ENCODE measurements around the gene EED. TPM values are rescaled to one million over a fixed set of nuclear protein-coding genes. Genes with fewer than 3 reads are reported as not detected.

Gene EED
- total RNA-seq, 1 experiment from 2014 or later, result 25.2 TPM

DNA sequence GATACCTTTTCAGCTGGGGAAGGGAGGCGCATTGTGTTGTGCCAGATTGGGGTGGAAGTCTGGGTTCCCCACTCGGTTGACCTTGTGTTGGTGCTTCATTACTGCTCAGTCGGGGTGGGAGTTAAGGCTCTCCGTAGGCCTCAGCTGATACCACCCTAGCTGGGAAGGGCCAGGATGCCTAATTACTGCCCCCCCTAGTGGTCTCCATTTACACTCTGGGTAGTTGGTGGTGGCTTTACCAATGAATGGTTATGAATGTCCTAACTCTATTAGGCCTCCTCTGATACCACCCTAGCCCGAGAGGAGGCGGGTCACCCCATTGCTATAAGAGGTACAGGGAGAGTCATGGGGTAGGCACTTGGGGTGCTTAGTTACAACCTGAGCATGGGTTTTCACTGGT lies 29.9 kb downstream of the EED start:
- peaks cover 75% of the 10 kb centered on the region for H3K79me2 ChIP-seq (ENCODE audit: insufficient read depth, low read length)
- peak; percentile 77 for ATAC-seq
- POLR2A ChIA-PET, result no interaction called here
- no peaks in the 10 kb centered on the region for H3K4me1 ChIP-seq (ENCODE audit: control insufficient read depth in 1 of 2, insufficient read depth in 2 of 2, low read length in 2 of 2)
- no peak overlapping the region for H3K27ac ChIP-seq (ENCODE audit: low read depth, low read length)
- intact Hi-C loops (cut with micrococcal nuclease), result loop anchor here (10.0 kb wide), 1 partner anchor 230 kb away; no protein-coding TSS in a partner anchor
- no peak overlapping the region for H3K4me3 ChIP-seq (replicated peaks in 1 of 2; ENCODE audit: low read depth in 1 of 2, low read length in 2 of 2)
- H3K9me2 ChIP-seq (ENCODE audit: insufficient read depth), result no peaks in the 10 kb centered on the region
- no peaks in the 10 kb centered on the region for H3K9me3 ChIP-seq (ENCODE audit: control insufficient read depth in 1 of 2, insufficient read depth in 1 of 2, low read depth in 1 of 2, low read length in 2 of 2)
- BruUV-seq (replicated peaks), result no TSS peak
- H3K36me3 ChIP-seq (ENCODE audit: control insufficient read depth in 1 of 2, insufficient read depth in 2 of 2, low read length in 2 of 2), result peaks cover 12 to 17% of the 10 kb centered on the region in 2 experiments; a peak in 3 of 4 replicates
- CTCF ChIA-PET, result interaction anchor here (0.9 to 1.0 kb wide), 2 partner anchors 14 to 233 kb away, joined by 3 read pairs; no protein-coding TSS in a partner anchor
- TF ChIP-seq, protein P1, sequence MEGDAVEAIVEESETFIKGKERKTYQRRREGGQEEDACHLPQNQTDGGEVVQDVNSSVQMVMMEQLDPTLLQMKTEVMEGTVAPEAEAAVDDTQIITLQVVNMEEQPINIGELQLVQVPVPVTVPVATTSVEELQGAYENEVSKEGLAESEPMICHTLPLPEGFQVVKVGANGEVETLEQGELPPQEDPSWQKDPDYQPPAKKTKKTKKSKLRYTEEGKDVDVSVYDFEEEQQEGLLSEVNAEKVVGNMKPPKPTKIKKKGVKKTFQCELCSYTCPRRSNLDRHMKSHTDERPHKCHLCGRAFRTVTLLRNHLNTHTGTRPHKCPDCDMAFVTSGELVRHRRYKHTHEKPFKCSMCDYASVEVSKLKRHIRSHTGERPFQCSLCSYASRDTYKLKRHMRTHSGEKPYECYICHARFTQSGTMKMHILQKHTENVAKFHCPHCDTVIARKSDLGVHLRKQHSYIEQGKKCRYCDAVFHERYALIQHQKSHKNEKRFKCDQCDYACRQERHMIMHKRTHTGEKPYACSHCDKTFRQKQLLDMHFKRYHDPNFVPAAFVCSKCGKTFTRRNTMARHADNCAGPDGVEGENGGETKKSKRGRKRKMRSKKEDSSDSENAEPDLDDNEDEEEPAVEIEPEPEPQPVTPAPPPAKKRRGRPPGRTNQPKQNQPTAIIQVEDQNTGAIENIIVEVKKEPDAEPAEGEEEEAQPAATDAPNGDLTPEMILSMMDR (IDR thresholded peaks at IDR 0.05 in 2 of 3, conservative IDR thresholded peaks at IDR 0.05 in 1 of 3; ENCODE audit: borderline replicate concordance in 1 of 3, insufficient read depth in 1 of 3, low read depth in 2 of 3, low read length in 2 of 3), result peak; percentile 3 to 57 (median 51); a peak in 4 of 6 replicates
- no peak for TF ChIP-seq YY1 (IDR thresholded peaks at IDR 0.05; ENCODE audit: extremely low read depth, insufficient replicate concordance, low read depth, low read length)
- TF ChIP-seq JUND (IDR thresholded peaks at IDR 0.05), result no peak
- TF ChIP-seq FOSL1 (IDR thresholded peaks at IDR 0.05; ENCODE audit: low read depth), result no peak
- TF ChIP-seq, protein P2, sequence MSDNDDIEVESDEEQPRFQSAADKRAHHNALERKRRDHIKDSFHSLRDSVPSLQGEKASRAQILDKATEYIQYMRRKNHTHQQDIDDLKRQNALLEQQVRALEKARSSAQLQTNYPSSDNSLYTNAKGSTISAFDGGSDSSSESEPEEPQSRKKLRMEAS (IDR thresholded peaks at IDR 0.05), result no peak
- RAD21 ChIA-PET (ENCODE audit: low non-redundant PET in 1 of 2, low total read pairs in 2 of 2, uncharacterized antibody in 2 of 2, unreplicated experiment in 2 of 2), result no interaction called here
- H4K20me1 ChIP-seq (ENCODE audit: insufficient read depth), result 0 out of 2 replicates have a peak, but pooled peaks cover 2% of the 10 kb centered on the region
- DNase-seq (ENCODE audit: low read depth, low spot score), result no peak
- no peak overlapping the region for H3K9ac ChIP-seq (ENCODE audit: low read length)
- H3K27me3 ChIP-seq (ENCODE audit: insufficient read depth, low read length), result no peaks in the 10 kb centered on the region
- H2AFZ ChIP-seq (ENCODE audit: low read depth, low read length, poor library complexity, severe bottlenecking), result no peak overlapping the region
- H3K4me2 ChIP-seq (ENCODE audit: low read length), result no peak overlapping the region

DNA sequence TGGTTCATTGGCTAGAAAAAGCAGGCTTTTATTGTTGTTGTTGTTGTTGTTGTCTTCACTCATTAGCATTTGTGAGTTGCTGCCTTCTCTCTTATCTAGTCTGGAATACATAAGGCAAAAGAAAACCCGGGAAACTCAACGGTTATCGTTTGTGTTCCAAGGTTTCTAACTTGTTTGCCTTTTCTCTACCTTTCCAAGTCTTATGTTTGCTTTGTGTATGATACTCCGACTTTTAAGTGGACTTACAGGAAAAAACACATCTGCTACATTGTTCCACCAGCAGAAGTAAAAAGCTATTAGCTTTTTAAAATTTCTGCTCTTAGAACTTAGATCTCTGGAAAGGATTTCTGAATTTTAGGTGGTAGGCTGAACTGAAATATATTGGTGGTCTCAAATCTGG lies 30.4 kb downstream of the EED start:
- ChIA-PET RAD21 (ENCODE audit: low non-redundant PET in 1 of 2, low total read pairs in 2 of 2, uncharacterized antibody in 2 of 2, unreplicated experiment in 2 of 2) (no interaction called here), POLR2A (no interaction called here), CTCF (interaction anchor here (0.9 to 1.0 kb wide), 2 partner anchors 15 to 233 kb away, joined by 3 read pairs; no protein-coding TSS in a partner anchor)
- H3K9ac ChIP-seq (ENCODE audit: low read length), result no peak overlapping the region
- no peak overlapping the region for H2AFZ ChIP-seq (ENCODE audit: low read depth, low read length, poor library complexity, severe bottlenecking)
- DNase-seq (ENCODE audit: low read depth, low spot score) (no peak), ATAC-seq (no peak)
- H3K36me3 ChIP-seq (ENCODE audit: control insufficient read depth in 1 of 2, insufficient read depth in 2 of 2, low read length in 2 of 2), result peaks cover 12 to 17% of the 10 kb centered on the region in 2 experiments; a peak in 3 of 4 replicates
- no peak overlapping the region for H3K27ac ChIP-seq (ENCODE audit: low read depth, low read length)
- H3K9me3 ChIP-seq (ENCODE audit: control insufficient read depth in 1 of 2, insufficient read depth in 1 of 2, low read depth in 1 of 2, low read length in 2 of 2), result no peaks in the 10 kb centered on the region
- TF ChIP-seq ZFX (IDR thresholded peaks at IDR 0.05), result no peak
- TF ChIP-seq, protein P1 (IDR thresholded peaks at IDR 0.05 in 2 of 3, conservative IDR thresholded peaks at IDR 0.05 in 1 of 3; ENCODE audit: borderline replicate concordance in 1 of 3, insufficient read depth in 1 of 3, low read depth in 2 of 3, low read length in 2 of 3), result no peak
- no peak for TF ChIP-seq JUND (IDR thresholded peaks at IDR 0.05)
- no peak for TF ChIP-seq SIN3A (IDR thresholded peaks at IDR 0.05; ENCODE audit: low read depth)
- no peak for TF ChIP-seq TCF7L2 (IDR thresholded peaks at IDR 0.05; ENCODE audit: borderline replicate concordance, extremely low read depth, insufficient read depth, insufficient read length)
- TF ChIP-seq POLR2AphosphoS5 (IDR thresholded peaks at IDR 0.05; ENCODE audit: low read depth, low read length), result no peak
- H3K27me3 ChIP-seq (ENCODE audit: insufficient read depth, low read length), result no peaks in the 10 kb centered on the region
- intact Hi-C loops (cut with micrococcal nuclease), result loop anchor here (10.0 kb wide), 1 partner anchor 230 kb away; no protein-coding TSS in a partner anchor
- H4K20me1 ChIP-seq (ENCODE audit: insufficient read depth), result 0 out of 2 replicates have a peak, but pooled peaks cover 2% of the 10 kb centered on the region
- H3K4me2 ChIP-seq (ENCODE audit: low read length), result no peak overlapping the region
- H3K4me1 ChIP-seq (ENCODE audit: control insufficient read depth in 1 of 2, insufficient read depth in 2 of 2, low read length in 2 of 2), result no peaks in the 10 kb centered on the region
- no TSS peak for BruUV-seq (replicated peaks)
- H3K4me3 ChIP-seq (replicated peaks in 1 of 2; ENCODE audit: low read depth in 1 of 2, low read length in 2 of 2), result no peak overlapping the region
- no peaks in the 10 kb centered on the region for H3K9me2 ChIP-seq (ENCODE audit: insufficient read depth)
- H3K79me2 ChIP-seq (ENCODE audit: insufficient read depth, low read length), result peaks cover 70% of the 10 kb centered on the region

Data from HCT116 (cell line).